Osteoblast (primary cell): ENCODE data around the gene STARD6. TPM values are rescaled to one million over a fixed set of nuclear protein-coding genes. Genes with fewer than 3 reads are reported as not detected.

Experiments used
- DNase-seq: peaks from one replicate; pipeline ENCODE4 v3.0.0; 2011; ENCODE audit warnings: low spot score, mixed read lengths; ENCODE audit not compliant: insufficient read length; ENCODE audit errors: missing footprints
- H2AFZ ChIP-seq: 2 replicates; pipeline ENCODE4 v1.6.0; 2011; ENCODE audit warnings: mild to moderate bottlenecking, low read length
- H3K27ac ChIP-seq: 2 replicates; pipeline ENCODE4 v1.5.1; 2011; ENCODE audit warnings: mild to moderate bottlenecking, low read depth, low read length, moderate library complexity
- H3K27me3 ChIP-seq: 2 replicates; pipeline ENCODE4 v1.6.0; 2012; ENCODE audit warnings: mild to moderate bottlenecking, control low read depth, inconsistent platforms, low read length, moderate library complexity; ENCODE audit not compliant: insufficient read depth
- H3K36me3 ChIP-seq: 2 replicates; pipeline ENCODE4 v1.5.1; 2011; ENCODE audit warnings: mild to moderate bottlenecking, low read length, control low read depth, moderate library complexity; ENCODE audit not compliant: insufficient read depth
- H3K4me1 ChIP-seq: 2 replicates; pipeline ENCODE4 v1.5.1; 2011; ENCODE audit warnings: mild to moderate bottlenecking, low read length, control low read depth, moderate library complexity; ENCODE audit not compliant: insufficient read depth
- H3K4me2 ChIP-seq: 2 replicates; pipeline ENCODE4 v1.6.0; 2011; ENCODE audit warnings: mild to moderate bottlenecking, low read length; ENCODE audit not compliant: insufficient read depth
- H3K4me3 ChIP-seq: fragments of 200-600 bp; sonication (generic); 3 replicates; pipeline ENCODE4 v1.5.1; 2012; ENCODE audit warnings: mild to moderate bottlenecking, low read length, inconsistent platforms; ENCODE audit not compliant: insufficient read depth
- H3K79me2 ChIP-seq: 2 replicates; pipeline ENCODE4 v1.6.0; 2012; ENCODE audit warnings: mild to moderate bottlenecking, low read length, control low read depth, inconsistent platforms; ENCODE audit not compliant: insufficient read depth
- H3K9me3 ChIP-seq: 2 replicates; pipeline ENCODE4 v1.5.1; 2011; ENCODE audit warnings: low read depth, low read length, control low read depth
- H4K20me1 ChIP-seq: 2 replicates; pipeline ENCODE4 v1.6.0; 2012; ENCODE audit warnings: mild to moderate bottlenecking, low read length, control low read depth; ENCODE audit not compliant: insufficient read depth
- total RNA-seq: library from RNA; depleted of rRNA; stranded (reverse); fragments of >200 nt; gene quantifications from 2 replicates; pipeline ENCODE4 v1.2.3, GENCODE V29; 2012
- TF ChIP-seq, protein P1 (sequence below): IDR thresholded peaks from 2 replicates; pipeline ENCODE4 v1.5.1; 2011; ENCODE audit warnings: mild to moderate bottlenecking, low read depth, low read length, moderate library complexity; ENCODE audit errors: extremely low read depth

The STARD6 gene
- total RNA-seq, 1 donor: not detected

- Histone ChIP-seq H3K27ac (no peak overlapping the region), H2AFZ (peak overlapping the region; percentile 47), H3K9me3 (no peaks in the 10 kb centered on the region), H4K20me1 (no peaks in the 10 kb centered on the region), H3K79me2 (no peaks in the 10 kb centered on the region), H3K27me3 (no peaks in the 10 kb centered on the region), H3K4me3 (no peak overlapping the region), H3K4me1 (peaks cover 17% of the 10 kb centered on the region), H3K4me2 (peak overlapping the region; percentile 23), H3K36me3 (no peaks in the 10 kb centered on the region)
- TF ChIP-seq, protein P1, sequence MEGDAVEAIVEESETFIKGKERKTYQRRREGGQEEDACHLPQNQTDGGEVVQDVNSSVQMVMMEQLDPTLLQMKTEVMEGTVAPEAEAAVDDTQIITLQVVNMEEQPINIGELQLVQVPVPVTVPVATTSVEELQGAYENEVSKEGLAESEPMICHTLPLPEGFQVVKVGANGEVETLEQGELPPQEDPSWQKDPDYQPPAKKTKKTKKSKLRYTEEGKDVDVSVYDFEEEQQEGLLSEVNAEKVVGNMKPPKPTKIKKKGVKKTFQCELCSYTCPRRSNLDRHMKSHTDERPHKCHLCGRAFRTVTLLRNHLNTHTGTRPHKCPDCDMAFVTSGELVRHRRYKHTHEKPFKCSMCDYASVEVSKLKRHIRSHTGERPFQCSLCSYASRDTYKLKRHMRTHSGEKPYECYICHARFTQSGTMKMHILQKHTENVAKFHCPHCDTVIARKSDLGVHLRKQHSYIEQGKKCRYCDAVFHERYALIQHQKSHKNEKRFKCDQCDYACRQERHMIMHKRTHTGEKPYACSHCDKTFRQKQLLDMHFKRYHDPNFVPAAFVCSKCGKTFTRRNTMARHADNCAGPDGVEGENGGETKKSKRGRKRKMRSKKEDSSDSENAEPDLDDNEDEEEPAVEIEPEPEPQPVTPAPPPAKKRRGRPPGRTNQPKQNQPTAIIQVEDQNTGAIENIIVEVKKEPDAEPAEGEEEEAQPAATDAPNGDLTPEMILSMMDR: peak; percentile 70
- peak; percentile 34 for DNase-seq
Measured at GRCh38 chr18:54392543-54393023, 34.9 kb upstream of the STARD6 start.

- DNase-seq: no peak
- TF ChIP-seq, protein P1: no peak
- H3K9me3 ChIP-seq: no peaks in the 10 kb centered on the region
- no peaks in the 10 kb centered on the region for H3K36me3 ChIP-seq
- no peak overlapping the region for H3K4me3 ChIP-seq
- no peaks in the 10 kb centered on the region for H4K20me1 ChIP-seq
- H3K4me2 ChIP-seq: no peak overlapping the region
- no peaks in the 10 kb centered on the region for H3K27me3 ChIP-seq
- no peak overlapping the region for H3K27ac ChIP-seq
- peak overlapping the region; percentile 36 for H2AFZ ChIP-seq
- no peaks in the 10 kb centered on the region for H3K79me2 ChIP-seq
- peaks cover 19% of the 10 kb centered on the region for H3K4me1 ChIP-seq
Measured at GRCh38 chr18:54390838-54391237, 33.2 kb upstream of the STARD6 start.

GRCh38 chr18:54389143-54389505 is 31.5 kb upstream of the STARD6 start:
- no peak overlapping the region for H3K4me3 ChIP-seq
- H3K9me3 ChIP-seq: no peaks in the 10 kb centered on the region
- no peaks in the 10 kb centered on the region for H3K27me3 ChIP-seq
- peak overlapping the region; percentile 6 for H3K27ac ChIP-seq
- peak overlapping the region; percentile 31 for H3K4me2 ChIP-seq
- DNase-seq: no peak
- peaks cover 19% of the 10 kb centered on the region for H3K4me1 ChIP-seq
- no peak overlapping the region for H2AFZ ChIP-seq
- TF ChIP-seq, protein P1: no peak
- H3K79me2 ChIP-seq: no peaks in the 10 kb centered on the region
- H3K36me3 ChIP-seq: no peaks in the 10 kb centered on the region
- H4K20me1 ChIP-seq: no peaks in the 10 kb centered on the region

DNA sequence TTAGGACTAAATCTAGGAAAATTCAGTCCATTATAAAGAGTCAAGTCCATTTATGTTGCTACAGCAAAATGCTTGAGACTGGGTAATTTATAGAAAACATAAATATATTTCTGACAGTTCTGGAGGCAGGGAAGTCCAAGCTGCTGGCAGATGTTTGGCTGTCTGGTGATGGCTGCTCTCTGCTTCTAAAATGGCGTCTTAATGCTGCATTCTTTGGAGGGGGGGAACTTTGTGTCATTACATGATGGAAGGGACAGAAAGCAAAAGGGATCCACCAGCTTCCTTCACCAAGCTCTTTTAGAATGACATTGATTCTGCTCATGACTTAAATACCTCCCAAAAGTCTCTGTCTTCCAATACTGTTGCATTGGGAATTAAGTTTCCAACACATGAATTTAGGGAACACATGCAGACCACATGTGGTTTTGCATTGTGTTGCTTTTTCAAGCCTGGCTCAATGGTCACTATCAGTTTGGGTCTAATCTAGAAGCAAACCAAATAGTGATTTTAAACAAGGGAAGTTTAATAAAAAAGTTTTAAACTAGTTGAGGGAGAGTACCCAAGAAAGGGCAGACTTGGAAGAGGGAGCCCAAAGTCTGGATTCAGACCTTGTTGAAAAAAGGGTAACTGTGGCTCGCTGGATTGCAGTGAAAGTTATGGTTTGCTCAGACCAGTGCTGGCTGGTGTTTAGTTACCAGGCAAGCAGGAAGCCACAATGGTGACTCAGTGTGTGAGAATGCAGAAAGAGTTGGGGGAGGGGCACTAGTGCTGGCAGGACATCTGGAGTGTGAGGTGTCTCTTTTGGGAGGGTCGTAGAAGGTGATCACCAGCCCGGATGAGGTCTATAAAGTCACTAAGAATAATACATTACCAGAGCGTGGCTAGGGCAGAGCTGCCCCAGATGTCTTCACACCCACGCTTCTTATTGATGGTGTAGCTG is 30.8 kb upstream of the STARD6 start:
- Histone ChIP-seq H3K27ac (peak overlapping the region; percentile 6), H2AFZ (peak overlapping the region; percentile 66), H3K27me3 (no peaks in the 10 kb centered on the region), H4K20me1 (no peaks in the 10 kb centered on the region), H3K4me3 (peak overlapping the region; percentile 15), H3K4me1 (peaks cover 19% of the 10 kb centered on the region), H3K36me3 (no peaks in the 10 kb centered on the region), H3K79me2 (no peaks in the 10 kb centered on the region), H3K4me2 (peak overlapping the region; percentile 31), H3K9me3 (no peaks in the 10 kb centered on the region)
- peak; percentile 53 for DNase-seq
- TF ChIP-seq, protein P1: no peak
